Body of pancreas (tissue), 4 donors: ENCODE data around the gene SDCBP2. TPM values are rescaled to one million over a fixed set of nuclear protein-coding genes. Genes with fewer than 3 reads are reported as not detected.

Experiments
- ATAC-seq: fragments of 150-250 bp; one replicate; pipeline ENCODE4 v1.9.1; 2016
- DNase-seq, 4 donors: peaks; one replicate each; pipeline ENCODE4 v3.0.0-alpha.2; 2019
- H3K27ac ChIP-seq, 4 donors: fragments of 200-600 bp; sonication (generic); 1 replicate in 3 of 4; 2 replicates in 1 of 4; pipeline versions ENCODE4 v1.5.1 to v1.6.1; 2016 to 2019; ENCODE audit warnings: mild to moderate bottlenecking in 1 of 4, mixed read lengths in 1 of 4, moderate library complexity in 1 of 4
- H3K27me3 ChIP-seq, 2 donors: fragments of 200-600 bp; sonication (generic); one replicate each; pipeline ENCODE4 v1.6.0; 2016; ENCODE audit warnings: mild to moderate bottlenecking in 1 of 2
- H3K36me3 ChIP-seq, 2 donors: fragments of 200-600 bp; sonication (generic); replicated peaks in 1 of 2; 2 replicates each; pipeline ENCODE4 v1.5.1; 2016; ENCODE audit warnings: low read depth in 2 of 2; ENCODE audit not compliant: insufficient read depth in 1 of 2
- H3K4me1 ChIP-seq: fragments of 200-600 bp; sonication (generic); one replicate; pipeline ENCODE4 v1.6.0; 2016
- H3K4me3 ChIP-seq, 2 donors: fragments of 200-600 bp; sonication (generic); 1 replicate in 1 of 2; 2 replicates in 1 of 2; pipeline ENCODE4 v1.5.1; 2016 to 2019
- H3K9me3 ChIP-seq, 3 donors: fragments of 200-600 bp; sonication (generic); 1 replicate in 2 of 3; 2 replicates in 1 of 3; pipeline ENCODE4 v1.5.1; 2016
- POLR2A ChIP-seq, 3 donors: fragments of 450-650 bp; IDR thresholded peaks; one replicate each; pipeline ENCODE4 v1.6.1; 2016; ENCODE audit warnings: antibody characterized with exemption in 3 of 3, mild to moderate bottlenecking in 2 of 3
- WGBS, 2 donors: methylation state at CpG; one replicate each; pipeline ENCODE4 v1.1.5; 2017; 5-methylcytosine and 5-hydroxymethylcytosine counted together
- intact Hi-C: fragments of 100-400 bp; cut with DNase I; formaldehyde crosslinking; loops from one replicate; pipeline ENCODE4 v1.15.1; 2023
- total RNA-seq, 2 donors: library from RNA; depleted of rRNA; stranded (reverse); fragments of >200 nt; gene quantifications; one replicate each; pipeline ENCODE4 v1.1.0, GENCODE V29; 2016
- TF ChIP-seq, protein P1 (sequence below), 7 experiments: fragments of 450-650 bp in 4 of 7; fragments of 200-600 bp in 3 of 7; sonication (generic) in 3 of 7; IDR thresholded peaks; one replicate each; pipeline ENCODE4 v1.5.1; 2016 to 2019; ENCODE audit warnings: antibody characterized with exemption in 7 of 7

Gene SDCBP2
- total RNA-seq, 2 donors from 2014 or later: 14.8 to 20.0 TPM

DNA sequence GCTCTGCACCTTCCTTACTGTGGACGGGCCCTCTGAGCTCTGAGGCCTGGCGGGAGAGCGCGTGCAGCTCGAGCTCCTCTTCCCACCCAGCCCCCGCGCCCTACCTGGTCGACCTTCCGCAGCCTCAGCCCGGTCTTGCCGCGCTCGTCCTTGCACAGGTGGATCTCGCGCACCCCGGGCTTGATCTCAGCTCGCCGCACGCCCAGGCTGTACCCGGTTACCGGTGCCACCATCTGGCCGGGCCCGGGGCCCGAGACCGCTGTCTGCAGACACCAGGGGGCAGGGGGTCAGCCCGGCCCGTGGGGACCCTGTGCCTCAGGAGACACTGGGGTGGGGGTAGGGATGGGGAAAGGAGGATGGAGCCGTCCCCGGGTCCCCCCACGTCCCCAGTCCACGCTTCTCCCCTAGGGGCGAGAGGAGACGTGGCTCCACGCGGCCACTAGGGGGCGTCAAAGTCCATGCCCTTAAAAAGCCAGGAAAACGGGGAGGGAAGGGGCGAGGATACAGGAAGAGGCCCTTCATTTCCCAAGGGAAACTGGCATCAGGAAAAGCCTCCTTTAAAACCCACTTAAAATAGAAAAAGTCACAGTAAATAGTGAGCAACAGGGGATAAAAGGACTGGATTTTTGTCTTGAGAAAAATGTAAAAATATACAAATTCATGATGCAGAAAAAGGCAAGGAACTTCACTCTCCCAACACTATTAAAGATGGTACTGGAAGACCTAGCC, 15.5 kb downstream of the SDCBP2 start:
- peaks cover 8% of the 10 kb centered on the region for H3K4me1 ChIP-seq
- 1 to 19% methylated on average over 16 to 37 of the region's 38 CpGs for WGBS, 2 donors
- ATAC-seq: peak; percentile 86
- peaks cover 0 to 2% of the 10 kb centered on the region in 2 donors for H3K36me3 ChIP-seq
- no peaks in the 10 kb centered on the region for H3K27me3 ChIP-seq
- no peaks in the 10 kb centered on the region for H3K9me3 ChIP-seq
- intact Hi-C loops: loop anchor here (5.0 kb wide), 1 partner anchor 124 kb away; no protein-coding TSS in a partner anchor
- TF ChIP-seq, protein P1, sequence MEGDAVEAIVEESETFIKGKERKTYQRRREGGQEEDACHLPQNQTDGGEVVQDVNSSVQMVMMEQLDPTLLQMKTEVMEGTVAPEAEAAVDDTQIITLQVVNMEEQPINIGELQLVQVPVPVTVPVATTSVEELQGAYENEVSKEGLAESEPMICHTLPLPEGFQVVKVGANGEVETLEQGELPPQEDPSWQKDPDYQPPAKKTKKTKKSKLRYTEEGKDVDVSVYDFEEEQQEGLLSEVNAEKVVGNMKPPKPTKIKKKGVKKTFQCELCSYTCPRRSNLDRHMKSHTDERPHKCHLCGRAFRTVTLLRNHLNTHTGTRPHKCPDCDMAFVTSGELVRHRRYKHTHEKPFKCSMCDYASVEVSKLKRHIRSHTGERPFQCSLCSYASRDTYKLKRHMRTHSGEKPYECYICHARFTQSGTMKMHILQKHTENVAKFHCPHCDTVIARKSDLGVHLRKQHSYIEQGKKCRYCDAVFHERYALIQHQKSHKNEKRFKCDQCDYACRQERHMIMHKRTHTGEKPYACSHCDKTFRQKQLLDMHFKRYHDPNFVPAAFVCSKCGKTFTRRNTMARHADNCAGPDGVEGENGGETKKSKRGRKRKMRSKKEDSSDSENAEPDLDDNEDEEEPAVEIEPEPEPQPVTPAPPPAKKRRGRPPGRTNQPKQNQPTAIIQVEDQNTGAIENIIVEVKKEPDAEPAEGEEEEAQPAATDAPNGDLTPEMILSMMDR (IDR thresholded peaks at IDR 0.05): peak; percentile 86 to 98 (median 94)
- TF ChIP-seq POLR2A (IDR thresholded peaks at IDR 0.05): no peak
- no peak overlapping the region for H3K27ac ChIP-seq
- no peak overlapping the region for H3K4me3 ChIP-seq
- DNase-seq: peak; percentile 73 to 80 (median 74)

DNA sequence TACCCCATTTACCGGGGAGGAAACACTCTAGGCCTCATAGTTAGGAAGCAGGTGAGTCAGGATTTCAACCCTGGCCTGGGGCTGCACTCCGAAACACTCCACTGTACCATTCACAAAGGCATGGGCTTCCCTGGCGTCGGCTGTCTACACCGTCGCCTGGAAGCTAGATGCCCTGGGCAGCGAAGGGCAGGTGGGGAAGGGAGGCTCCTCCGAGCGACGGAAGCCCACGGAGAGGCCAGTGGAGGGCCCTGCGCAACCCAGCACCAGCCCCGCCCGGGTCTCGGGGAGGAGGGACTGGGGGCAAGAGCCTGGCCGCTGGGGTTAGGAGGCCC, 16.1 kb downstream of the SDCBP2 start:
- Histone ChIP-seq H3K27ac (no peak overlapping the region), H3K9me3 (no peaks in the 10 kb centered on the region), H3K4me3 (no peak overlapping the region), H3K4me1 (peaks cover 8% of the 10 kb centered on the region), H3K27me3 (no peaks in the 10 kb centered on the region), H3K36me3 (peaks cover 0 to 2% of the 10 kb centered on the region in 2 donors)
- intact Hi-C loops: loop anchor here (5.0 kb wide), 1 partner anchor 124 kb away; no protein-coding TSS in a partner anchor
- no peak for ATAC-seq
- TF ChIP-seq, protein P1 (IDR thresholded peaks at IDR 0.05): no peak
- no peak for TF ChIP-seq POLR2A (IDR thresholded peaks at IDR 0.05)
- WGBS, 2 donors: 72 to 85% methylated on average over 14 to 15 of the region's 16 CpGs
- DNase-seq: no peak

DNA sequence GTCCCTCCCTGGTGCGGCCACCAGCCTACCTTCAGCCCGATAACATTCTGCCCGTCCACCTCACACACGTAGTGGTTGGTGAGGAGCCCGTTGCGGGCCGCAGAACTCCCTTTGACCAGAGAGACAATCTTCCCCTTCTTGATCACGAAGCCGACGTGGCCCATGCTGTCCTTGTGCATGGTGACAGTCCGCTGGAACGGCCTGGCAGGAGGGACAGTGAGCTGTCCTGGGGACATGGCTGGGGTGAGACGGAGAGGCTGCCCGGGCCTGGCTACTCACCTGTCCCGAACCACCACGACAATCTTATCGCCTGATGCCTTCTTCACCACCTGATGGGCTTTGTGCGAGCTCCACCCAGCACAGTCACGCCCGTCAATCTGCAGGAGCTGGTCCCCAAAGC, 16.6 kb downstream of the SDCBP2 start:
- ATAC-seq (no peak), DNase-seq (no peak)
- H3K27ac ChIP-seq: no peak overlapping the region
- H3K9me3 ChIP-seq: no peaks in the 10 kb centered on the region
- H3K4me3 ChIP-seq: no peak overlapping the region
- intact Hi-C loops: loop anchor here (5.0 kb wide), 1 partner anchor 125 kb away; no protein-coding TSS in a partner anchor
- WGBS, 2 donors: 84 to 98% methylated on average over 12 to 20 of the region's 20 CpGs
- peaks cover 8% of the 10 kb centered on the region for H3K4me1 ChIP-seq
- TF ChIP-seq, protein P1 (IDR thresholded peaks at IDR 0.05): no peak
- no peak for TF ChIP-seq POLR2A (IDR thresholded peaks at IDR 0.05)
- H3K27me3 ChIP-seq: no peaks in the 10 kb centered on the region
- H3K36me3 ChIP-seq: peaks cover 0 to 2% of the 10 kb centered on the region in 2 donors

DNA sequence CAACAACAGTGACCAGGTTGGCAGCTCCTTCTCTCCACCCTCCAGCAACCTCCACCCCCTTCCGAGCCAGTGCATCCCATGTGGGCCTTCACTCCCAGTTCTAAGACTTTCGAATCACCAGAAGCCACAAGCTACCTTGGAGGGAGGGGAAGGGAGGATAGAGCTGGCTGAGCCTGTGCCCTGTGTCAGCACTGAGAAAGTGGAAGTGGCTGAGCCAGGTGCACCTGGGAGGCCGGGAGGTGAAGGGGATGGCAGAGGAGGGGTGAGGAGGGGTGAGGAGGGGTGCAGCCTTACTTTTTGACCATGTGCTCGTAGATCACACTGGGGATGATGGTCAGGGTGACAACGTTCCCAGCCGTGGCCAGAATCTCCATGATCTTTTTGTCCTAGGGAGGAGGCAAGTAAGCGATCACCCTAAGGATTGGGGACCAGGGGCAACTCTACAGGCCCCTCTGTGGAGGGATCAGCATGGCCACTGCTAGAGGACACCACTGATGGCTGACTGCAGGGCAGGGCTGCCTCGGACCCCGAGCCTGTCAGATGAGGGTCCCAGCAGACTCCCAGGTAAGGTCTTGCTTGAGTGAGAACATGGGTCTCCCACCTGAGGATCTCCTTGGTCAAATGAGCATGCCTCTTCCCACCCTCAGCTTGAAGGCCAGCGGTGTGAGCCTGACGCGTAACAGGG, 18.3 kb downstream of the SDCBP2 start:
- Histone ChIP-seq H3K36me3 (peaks cover 0 to 2% of the 10 kb centered on the region in 2 donors), H3K4me3 (no peak overlapping the region), H3K9me3 (no peaks in the 10 kb centered on the region), H3K4me1 (peaks cover 8% of the 10 kb centered on the region), H3K27me3 (no peaks in the 10 kb centered on the region), H3K27ac (no peak overlapping the region)
- DNase-seq (no peak), ATAC-seq (no peak)
- intact Hi-C loops: loop anchor here (5.0 kb wide), 1 partner anchor 127 kb away; no protein-coding TSS in a partner anchor
- WGBS, 2 donors: 74 to 79% methylated on average over 11 to 12 of the region's 12 CpGs
- TF ChIP-seq, protein P1 (IDR thresholded peaks at IDR 0.05): no peak
- TF ChIP-seq POLR2A (IDR thresholded peaks at IDR 0.05): no peak
